GM11168 (cell line): Measurements from ENCODE around the gene NATD1.

Experiments
- in situ Hi-C: fragments of 300-500 bp; cut with MboI; formaldehyde crosslinking; loops from one replicate; pipeline ENCODE4 v1.12.0; 2022; ENCODE audit warnings: low sequenced_read_pairs; ENCODE audit not compliant: unreplicated experiment

Gene NATD1

GRCh38 chr17:21291357-21291756 is 38.1 kb upstream of the NATD1 start:
- in situ Hi-C loops = no loop called here

DNA sequence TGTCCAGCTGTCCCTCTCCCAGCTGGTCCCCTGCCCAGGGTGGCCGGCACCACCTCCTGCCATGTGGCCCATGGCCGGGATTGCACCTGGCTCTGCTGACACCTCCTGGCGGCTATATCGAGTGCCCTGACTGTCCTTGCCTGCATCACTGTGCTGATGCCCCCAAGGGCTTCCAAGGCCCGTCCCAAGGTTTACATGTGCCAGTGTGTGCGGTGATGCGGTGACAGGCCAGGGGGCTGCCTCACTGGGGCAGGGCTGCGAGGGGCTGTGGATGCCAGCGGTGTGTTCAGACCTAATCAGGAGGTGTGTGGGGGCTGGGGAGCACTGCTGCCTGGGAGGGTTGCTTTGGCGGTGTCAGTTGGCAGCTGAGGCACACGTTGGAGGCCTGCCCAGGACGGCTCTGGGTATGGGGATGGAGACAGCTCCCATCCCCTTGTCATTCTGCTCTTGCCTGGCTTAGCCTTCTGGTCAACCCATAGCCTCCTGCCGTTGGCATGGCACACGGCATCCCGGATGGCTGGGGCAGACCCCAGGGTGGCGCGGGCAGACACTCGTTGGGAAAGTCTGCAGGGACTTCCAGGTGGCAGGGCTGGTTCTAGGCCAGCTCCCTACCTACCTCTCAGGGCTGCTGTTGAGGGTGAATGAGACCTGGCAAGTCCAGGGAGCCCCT is 36.8 kb upstream of the NATD1 start:
- in situ Hi-C loops = loop anchor here (10.0 kb wide), 1 partner anchor 235 kb away; no protein-coding TSS in a partner anchor

DNA sequence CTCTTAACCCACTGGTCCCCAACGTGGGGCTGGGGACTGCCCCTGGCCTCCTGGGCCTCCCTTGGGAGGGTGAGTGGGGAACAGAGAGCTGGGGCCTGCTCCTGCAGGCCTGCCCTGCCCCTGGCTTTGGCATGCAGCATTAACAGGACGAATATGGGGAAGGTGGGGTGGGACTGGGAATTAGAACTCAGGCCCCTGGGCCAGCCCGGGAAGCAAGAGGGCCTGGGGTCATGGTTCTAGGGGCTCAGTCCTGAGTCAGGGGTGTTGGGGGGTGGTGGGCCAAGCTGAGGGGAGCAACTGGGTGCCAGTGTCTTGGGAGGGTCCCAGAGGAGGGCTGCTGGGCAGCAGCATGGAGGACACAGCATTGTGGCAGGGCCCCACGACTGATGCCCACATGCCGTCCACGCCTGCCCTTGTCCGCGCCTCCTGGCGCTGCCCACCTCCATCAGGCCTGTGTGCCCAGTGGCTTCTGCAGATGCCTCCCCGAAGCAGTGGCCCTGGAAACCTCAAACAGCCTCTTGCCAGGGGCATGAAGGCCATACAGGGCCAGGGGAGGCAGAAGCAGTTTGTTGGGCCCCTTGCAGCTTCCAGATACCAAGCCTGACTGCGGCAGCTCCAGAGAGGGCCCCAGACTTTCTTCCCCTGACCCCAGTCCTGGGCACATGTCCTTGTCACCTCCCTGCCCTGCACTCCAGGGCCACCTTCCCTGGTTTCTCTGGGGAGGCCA is 36.1 kb upstream of the NATD1 start:
- in situ Hi-C loops = loop anchor here (10.0 kb wide), 1 partner anchor 235 kb away; no protein-coding TSS in a partner anchor

GRCh38 chr17:21288571-21289017 is 35.4 kb upstream of the NATD1 start:
- in situ Hi-C loops = loop anchor here (10.0 kb wide), 1 partner anchor 236 kb away; no protein-coding TSS in a partner anchor

GRCh38 chr17:21287703-21288449 is 34.7 kb upstream of the NATD1 start:
- in situ Hi-C loops = loop anchor here (10.0 kb wide), 1 partner anchor 237 kb away; no protein-coding TSS in a partner anchor

DNA sequence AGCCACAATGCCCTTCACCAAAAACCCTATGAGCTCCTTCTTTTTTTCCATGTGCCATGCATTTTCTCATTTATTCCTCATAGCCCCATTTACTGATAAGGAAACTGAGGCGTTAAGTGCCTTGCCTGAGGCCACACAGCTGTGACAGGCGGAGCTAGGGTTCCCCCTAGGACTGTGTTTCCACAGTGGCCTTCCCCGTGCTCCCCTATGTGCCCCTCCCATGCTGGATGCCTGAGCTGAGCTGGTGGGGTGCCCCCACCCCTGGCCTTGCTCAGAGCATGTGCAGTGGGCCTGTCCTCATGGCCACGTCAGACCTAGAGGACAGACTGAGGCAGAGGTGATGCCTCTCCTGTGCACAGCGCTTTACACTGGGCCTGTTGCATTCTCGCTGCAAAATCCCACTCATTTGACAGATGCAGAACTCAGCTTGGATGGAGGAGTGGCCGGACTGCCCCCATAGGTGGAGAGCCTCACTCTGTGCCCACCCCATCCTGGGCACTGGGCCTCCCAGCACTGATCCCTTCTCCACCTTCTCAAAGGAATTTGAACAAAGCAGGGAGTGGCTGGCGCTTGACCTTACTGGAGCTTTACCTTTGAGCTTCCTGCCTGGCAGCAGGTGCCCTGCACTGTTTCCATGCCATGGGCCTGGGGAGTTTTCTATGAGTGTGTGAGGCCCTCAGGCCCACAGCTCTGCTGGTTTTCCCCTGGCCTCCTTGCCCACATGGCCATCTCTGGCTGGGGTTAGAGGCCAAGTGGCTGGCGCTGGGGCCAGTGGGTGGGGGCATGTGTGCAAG is 33.9 kb upstream of the NATD1 start:
- in situ Hi-C loops = loop anchor here (10.0 kb wide), 1 partner anchor 238 kb away; no protein-coding TSS in a partner anchor

DNA sequence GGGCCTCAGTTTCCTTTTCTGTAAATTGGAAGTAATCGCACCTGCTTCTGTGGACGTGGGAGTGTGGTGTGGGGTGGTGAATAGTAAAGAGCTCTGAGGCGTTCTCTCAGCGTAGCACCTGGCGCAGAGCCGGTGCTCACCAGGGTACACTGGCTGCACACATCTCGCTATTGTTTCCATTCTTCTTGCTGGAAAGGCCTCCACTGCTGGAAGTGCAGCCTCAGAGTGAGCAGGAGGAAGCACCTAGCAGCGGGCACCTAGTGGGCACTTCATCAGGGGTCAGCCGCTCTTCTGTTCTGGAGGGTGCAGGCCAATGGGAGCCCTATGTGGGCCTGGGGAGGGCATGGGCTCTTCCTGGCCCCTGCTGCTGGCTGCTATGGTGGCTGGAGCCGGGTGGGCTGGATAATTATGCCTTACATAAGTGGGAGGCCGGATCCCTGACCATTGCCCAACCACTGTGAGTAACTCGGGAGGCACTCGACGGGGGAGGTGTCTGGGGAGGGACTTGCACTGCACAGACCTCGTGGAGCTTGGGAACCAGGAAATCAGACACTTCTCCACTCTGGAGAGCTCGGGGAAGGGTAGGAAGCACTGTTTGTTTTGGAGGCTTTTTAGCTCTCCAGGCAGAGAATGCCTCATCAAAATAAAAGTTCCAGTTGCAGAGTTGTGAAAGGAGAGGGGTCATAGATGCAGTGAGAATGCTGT is 33.0 kb upstream of the NATD1 start:
- in situ Hi-C loops = loop anchor here (10.0 kb wide), 1 partner anchor 239 kb away; no protein-coding TSS in a partner anchor

- in situ Hi-C loops = loop anchor here (10.0 kb wide), 1 partner anchor 239 kb away; no protein-coding TSS in a partner anchor
These were observed 32.2 kb upstream of the NATD1 start for GRCh38 chr17:21285164-21286065.

- in situ Hi-C loops = loop anchor here (10.0 kb wide), 1 partner anchor 240 kb away; no protein-coding TSS in a partner anchor
These were observed 31.3 kb upstream of the NATD1 start, which contains the start of gene MAP2K3 for GRCh38 chr17:21284319-21285163. Gene MAP2K3, plus strand, starts transcription at chr17:21284711. Its CDS starts 210 bp downstream, at chr17:21284921.

DNA sequence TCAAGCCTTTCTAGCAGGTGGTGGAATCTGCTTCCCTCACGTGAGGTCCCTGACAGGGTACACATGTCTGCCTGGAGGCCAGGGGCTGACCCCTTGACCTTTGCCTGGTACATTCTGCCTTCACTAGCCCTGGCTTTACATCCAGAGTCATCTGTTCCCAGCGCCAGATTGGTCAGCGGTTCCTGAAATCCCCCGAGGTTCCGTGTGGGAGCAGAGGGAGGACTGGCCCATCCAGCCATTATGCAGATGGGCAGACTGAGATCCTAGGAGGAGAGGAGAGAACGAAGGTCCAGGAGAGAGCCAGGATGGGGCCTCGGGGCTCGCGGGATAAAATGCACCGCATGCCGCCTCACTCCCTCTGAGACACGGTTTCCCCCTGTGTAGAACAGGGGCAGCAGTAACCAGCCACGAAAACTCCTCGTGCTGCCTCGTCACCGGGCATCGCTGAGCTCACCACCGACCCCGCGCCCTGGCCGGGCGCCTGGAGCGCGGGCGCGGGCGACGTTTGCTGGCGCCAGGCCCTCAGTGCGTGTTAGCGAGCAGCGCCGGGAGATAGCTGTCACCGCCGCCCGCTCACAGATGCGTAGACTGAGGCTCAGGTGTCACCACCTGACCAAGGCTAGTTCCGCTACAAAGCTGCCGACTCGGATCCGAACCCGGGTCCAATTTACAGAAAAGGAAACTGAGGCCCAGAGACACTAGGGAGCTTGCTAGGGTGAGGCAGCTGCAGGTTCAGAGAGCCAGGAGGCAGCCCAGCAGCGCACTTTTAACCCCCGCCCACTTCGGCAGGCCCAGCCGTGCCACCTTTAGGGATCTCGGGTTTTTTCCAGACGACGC is 30.5 kb upstream of the NATD1 start:
- in situ Hi-C loops = loop anchor here (10.0 kb wide), 1 partner anchor 241 kb away; no protein-coding TSS in a partner anchor

GRCh38 chr17:21282850-21283249 is 29.6 kb upstream of the NATD1 start:
- in situ Hi-C loops = loop anchor here (10.0 kb wide), 1 partner anchor 242 kb away; no protein-coding TSS in a partner anchor

GRCh38 chr17:21282231-21282630 is 29.0 kb upstream of the NATD1 start:
- in situ Hi-C loops = loop anchor here (10.0 kb wide), 1 partner anchor 243 kb away; no protein-coding TSS in a partner anchor

- in situ Hi-C loops = loop anchor here (10.0 kb wide), 1 partner anchor 245 kb away; no protein-coding TSS in a partner anchor
These were observed 26.9 kb upstream of the NATD1 start for GRCh38 chr17:21280081-21280518.

DNA sequence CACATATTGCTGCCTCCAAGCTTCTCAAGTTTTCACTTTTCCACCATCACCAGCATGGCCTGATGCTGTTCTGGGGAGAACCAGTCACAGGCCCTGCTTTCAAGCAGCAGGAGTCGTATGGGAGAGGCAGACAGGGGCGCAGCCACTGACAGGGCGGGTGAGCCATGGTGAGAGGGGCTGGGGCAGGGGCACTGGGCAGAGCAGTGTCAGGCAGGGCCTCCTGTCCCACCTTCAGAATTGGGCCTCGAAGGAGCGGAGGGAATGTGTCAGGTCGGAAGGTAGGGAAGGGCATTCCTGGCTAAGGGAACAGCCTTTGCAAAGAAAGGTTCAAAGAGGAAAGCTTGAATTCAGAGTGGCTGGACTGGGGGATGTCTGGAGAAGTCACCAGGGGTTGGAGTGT is 26.4 kb upstream of the NATD1 start:
- in situ Hi-C loops = no loop called here

DNA sequence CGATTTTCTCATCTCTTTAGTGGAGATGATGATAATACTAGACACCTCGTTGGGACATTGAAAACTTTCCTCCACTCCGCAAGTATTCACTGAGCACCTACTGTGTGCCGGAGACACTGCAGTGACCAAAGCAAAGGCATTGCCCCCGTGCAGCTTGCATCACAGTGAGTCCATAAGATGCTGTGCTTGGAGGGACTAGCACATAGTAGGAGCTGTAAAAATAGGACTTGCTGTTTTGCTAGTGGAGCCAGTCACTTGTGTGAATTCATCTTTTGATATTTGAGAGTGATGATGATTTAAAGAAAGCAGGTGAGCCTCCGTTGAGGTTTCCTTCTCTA is 26.0 kb upstream of the NATD1 start:
- in situ Hi-C loops = no loop called here
